Calu3 (cell line): Measurements from ENCODE around the gene FBXO39. TPM values are rescaled to one million over a fixed set of nuclear protein-coding genes. Genes with fewer than 3 reads are reported as not detected.
"Not testable (repeated sequence)": the region's sequence is repeated elsewhere in the genome, so short reads cannot be mapped to it uniquely, and the experiment has no call there.

Experiments
- Bru-seq: library from RNA; stranded (reverse); fragments of 400-500 nt; gene quantifications from one replicate; lab custom pipeline; 2021; lab: Mats Ljungman, UMichigan
- BruChase-seq, 2 experiments: library from RNA; stranded (reverse); fragments of 400-500 nt; gene quantifications; one replicate each; lab custom pipeline; 2021; lab: Mats Ljungman, UMichigan
- BruUV-seq: library from RNA; stranded (reverse); fragments of 400-500 nt; replicated peaks from 2 replicates; lab custom pipeline; 2021; lab: Mats Ljungman, UMichigan
- CTCF ChIA-PET: fragments of 300-600 bp; sonication (Branson Sonifier 250); formaldehyde crosslinking; loops from one replicate; lab custom pipeline; 2022; ENCODE audit warnings: antibody characterized with exemption; lab: Charles Lee
- DNase-seq: peaks from one replicate; pipeline ENCODE4 v3.0.0; 2022
- H3K27ac Mint-ChIP-seq: one replicate; pipeline ENCODE4 v1.8.0; 2022; ENCODE audit warnings: mixed read lengths; ENCODE audit not compliant: unreplicated experiment
- H3K27me3 Mint-ChIP-seq: one replicate; pipeline ENCODE4 v1.8.0; 2022; ENCODE audit warnings: mixed read lengths; ENCODE audit not compliant: unreplicated experiment
- H3K36me3 Mint-ChIP-seq: one replicate; pipeline ENCODE4 v1.8.0; 2022; ENCODE audit warnings: mild to moderate bottlenecking, moderate library complexity, mixed read lengths; ENCODE audit not compliant: insufficient read depth, unreplicated experiment
- H3K4me1 Mint-ChIP-seq: one replicate; pipeline ENCODE4 v1.8.0; 2022; ENCODE audit warnings: mild to moderate bottlenecking, low read depth, mixed read lengths; ENCODE audit not compliant: unreplicated experiment
- H3K4me3 Mint-ChIP-seq: one replicate; pipeline ENCODE4 v1.8.0; 2022; ENCODE audit warnings: mild to moderate bottlenecking, low read depth, moderate library complexity, mixed read lengths; ENCODE audit not compliant: unreplicated experiment
- H3K9me3 Mint-ChIP-seq: one replicate; pipeline ENCODE4 v1.8.0; 2022; ENCODE audit warnings: low read depth, mixed read lengths; ENCODE audit not compliant: unreplicated experiment
- intact Hi-C: fragments of 100-400 bp; cut with micrococcal nuclease; formaldehyde crosslinking; loops from one replicate; pipeline ENCODE4 v1.10.0; 2022; ENCODE audit not compliant: unreplicated experiment
- long read RNA-seq: library from polyadenylated mRNA; stranded (forward); transcript quantifications from one replicate; pipeline ENCODE4 v2.0.0, GENCODE V29; 2022
- total RNA-seq: library from RNA; stranded (reverse); gene quantifications from 2 replicates; pipeline ENCODE4 v1.2.3, GENCODE V29; 2022
- TF ChIP-seq, protein P1 (sequence below): fragments of 200-600 bp; IDR thresholded peaks from one replicate; pipeline ENCODE4 v1.8.0; 2022; ENCODE audit warnings: antibody characterized with exemption; ENCODE audit not compliant: unreplicated experiment

Gene FBXO39
- total RNA-seq (0.59 and 1.5 TPM in 2 replicates), Bru-seq, nascent RNA (percentile 50 among the genes with signal in this experiment), BruChase-seq, experiment 1, labeled RNA remaining after a 6-hour chase (percentile 48 among the genes with signal in this experiment), BruChase-seq, experiment 2, labeled RNA remaining after a 2-hour chase (percentile 41 among the genes with signal in this experiment)
- long read RNA-seq, result 0 reads

DNA sequence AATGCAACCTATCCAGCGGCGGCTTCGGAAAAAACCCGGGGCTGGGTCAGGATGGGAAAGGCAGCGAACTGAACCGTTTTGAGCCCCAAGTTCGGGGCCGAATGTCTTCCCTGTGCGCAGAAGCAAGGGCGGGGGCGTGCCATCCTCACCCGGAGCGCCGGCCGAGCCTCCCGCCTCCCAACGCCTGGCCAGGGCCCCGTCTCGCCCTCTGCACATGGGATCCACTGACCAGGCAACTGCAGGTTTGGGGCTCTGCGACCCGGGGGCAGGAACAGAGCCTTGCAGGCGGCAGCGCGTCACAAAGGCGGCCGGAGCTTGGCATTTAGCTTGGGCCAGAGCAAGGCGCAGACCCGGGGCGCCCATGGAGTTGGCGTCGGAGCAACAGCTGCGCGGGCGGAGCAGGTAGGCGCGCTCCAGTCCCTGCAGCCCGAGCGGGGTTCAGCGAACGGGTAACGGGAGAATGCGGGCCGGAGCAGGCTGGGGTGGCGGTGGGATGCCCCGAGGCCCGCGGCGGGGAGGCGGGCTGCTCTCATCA is at the start of gene FBXO39:
Gene FBXO39, plus strand, starts transcription at position 345 of the 535 bp plus-strand sequence. CDS start 3,654 bp downstream, outside the sequence.
- H3K36me3 Mint-ChIP-seq, result no peaks in the 10 kb centered on the region
- no peaks in the 10 kb centered on the region for H3K9me3 Mint-ChIP-seq

DNA sequence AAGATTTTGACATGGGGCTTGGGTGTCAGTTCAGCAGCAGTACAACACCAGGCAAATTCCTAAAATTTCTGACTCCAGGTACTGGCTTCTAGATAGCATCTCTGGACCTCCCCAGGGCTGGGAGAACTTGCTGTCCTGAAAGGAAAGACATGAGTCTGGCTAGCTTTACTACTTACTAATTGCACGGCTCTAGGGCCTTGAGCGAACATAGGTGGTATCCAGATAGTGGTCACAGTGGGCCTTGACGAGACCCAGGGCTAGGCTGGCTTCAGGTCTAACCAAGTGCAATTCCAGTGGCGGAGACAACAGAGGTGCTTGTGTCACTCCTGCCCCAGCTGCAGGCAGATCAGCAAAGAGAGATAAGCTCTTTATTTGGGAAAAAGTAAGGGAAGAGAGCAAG is 46.5 kb upstream of the FBXO39 start:
- H3K4me1 Mint-ChIP-seq, result no peaks in the 10 kb centered on the region
- H3K27me3 Mint-ChIP-seq, result peaks cover 24% of the 10 kb centered on the region
- TF ChIP-seq, protein P1, sequence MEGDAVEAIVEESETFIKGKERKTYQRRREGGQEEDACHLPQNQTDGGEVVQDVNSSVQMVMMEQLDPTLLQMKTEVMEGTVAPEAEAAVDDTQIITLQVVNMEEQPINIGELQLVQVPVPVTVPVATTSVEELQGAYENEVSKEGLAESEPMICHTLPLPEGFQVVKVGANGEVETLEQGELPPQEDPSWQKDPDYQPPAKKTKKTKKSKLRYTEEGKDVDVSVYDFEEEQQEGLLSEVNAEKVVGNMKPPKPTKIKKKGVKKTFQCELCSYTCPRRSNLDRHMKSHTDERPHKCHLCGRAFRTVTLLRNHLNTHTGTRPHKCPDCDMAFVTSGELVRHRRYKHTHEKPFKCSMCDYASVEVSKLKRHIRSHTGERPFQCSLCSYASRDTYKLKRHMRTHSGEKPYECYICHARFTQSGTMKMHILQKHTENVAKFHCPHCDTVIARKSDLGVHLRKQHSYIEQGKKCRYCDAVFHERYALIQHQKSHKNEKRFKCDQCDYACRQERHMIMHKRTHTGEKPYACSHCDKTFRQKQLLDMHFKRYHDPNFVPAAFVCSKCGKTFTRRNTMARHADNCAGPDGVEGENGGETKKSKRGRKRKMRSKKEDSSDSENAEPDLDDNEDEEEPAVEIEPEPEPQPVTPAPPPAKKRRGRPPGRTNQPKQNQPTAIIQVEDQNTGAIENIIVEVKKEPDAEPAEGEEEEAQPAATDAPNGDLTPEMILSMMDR, result no peak
- CTCF ChIA-PET, result no interaction called here
- no TSS peak for BruUV-seq
- H3K4me3 Mint-ChIP-seq, result no peak overlapping the region
- intact Hi-C loops, result no loop called here
- no peak for DNase-seq
- no peaks in the 10 kb centered on the region for H3K9me3 Mint-ChIP-seq
- H3K36me3 Mint-ChIP-seq, result no peaks in the 10 kb centered on the region
- H3K27ac Mint-ChIP-seq, result no peak overlapping the region

More for the DNA sequence above, at the start of gene FBXO39:
- no peak for DNase-seq
- TF ChIP-seq, protein P1, result no peak
- CTCF ChIA-PET, result no interaction called here
- intact Hi-C loops, result no loop called here
- Mint-ChIP-seq H3K4me1 (no peaks in the 10 kb centered on the region), H3K27ac (no peak within 1 kb of the TSS), H3K4me3 (no peak within 1 kb of the TSS), H3K27me3 (peaks cover 45% of the 10 kb centered on the region)
- no TSS peak for BruUV-seq

DNA sequence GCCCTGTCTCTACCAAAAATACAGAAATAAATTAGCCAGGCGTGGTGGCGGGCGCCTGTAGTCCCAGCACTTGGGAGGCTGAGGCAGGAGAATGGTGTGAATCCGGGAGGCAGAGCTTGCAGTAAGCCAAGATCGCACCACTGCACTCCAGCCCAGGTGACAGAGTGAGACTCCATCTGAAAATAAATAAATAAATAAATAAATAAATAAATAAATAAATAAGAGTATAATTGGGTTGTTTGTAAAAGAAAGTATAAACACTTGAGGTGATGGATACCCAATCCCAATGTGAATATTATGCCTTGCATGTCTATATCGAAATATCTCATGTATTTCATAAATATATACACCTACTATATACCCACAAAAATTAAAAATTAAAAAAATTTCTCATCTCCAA is 29.4 kb upstream of the FBXO39 start:
- intact Hi-C loops, H3K36me3 Mint-ChIP-seq, CTCF ChIA-PET, H3K9me3 Mint-ChIP-seq, H3K4me1 Mint-ChIP-seq, DNase-seq, BruUV-seq, H3K4me3 Mint-ChIP-seq, H3K27ac Mint-ChIP-seq: not testable (repeated sequence)
- peaks cover 14% of the 10 kb centered on the region for H3K27me3 Mint-ChIP-seq

DNA sequence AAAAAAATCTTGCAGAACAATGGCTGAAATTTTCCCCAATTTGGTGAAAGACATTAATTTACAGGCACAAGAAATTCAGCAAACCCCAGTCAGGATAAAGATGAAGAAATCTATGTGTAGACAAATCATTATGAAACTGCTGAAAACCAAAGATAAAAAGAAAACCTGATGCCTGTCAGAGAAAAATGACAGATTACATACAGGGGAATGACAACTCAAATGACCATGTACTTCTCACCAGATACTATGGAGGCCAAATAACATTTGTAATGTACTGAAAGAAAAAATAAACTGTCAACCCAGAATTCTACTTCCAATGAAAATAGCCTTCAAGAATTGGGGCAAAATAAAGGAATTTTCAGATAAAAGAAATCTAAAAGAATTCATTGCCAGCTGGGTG is 27.4 kb upstream of the FBXO39 start:
- H3K27ac Mint-ChIP-seq, result no peak overlapping the region
- DNase-seq, result no peak
- no peaks in the 10 kb centered on the region for H3K36me3 Mint-ChIP-seq
- CTCF ChIA-PET, result no interaction called here
- TF ChIP-seq, protein P1, result no peak
- H3K27me3 Mint-ChIP-seq, result peaks cover 10% of the 10 kb centered on the region
- no peaks in the 10 kb centered on the region for H3K9me3 Mint-ChIP-seq
- BruUV-seq, result no TSS peak
- H3K4me1 Mint-ChIP-seq, result peaks cover 16% of the 10 kb centered on the region
- H3K4me3 Mint-ChIP-seq, result no peak overlapping the region
- intact Hi-C loops, result no loop called here

DNA sequence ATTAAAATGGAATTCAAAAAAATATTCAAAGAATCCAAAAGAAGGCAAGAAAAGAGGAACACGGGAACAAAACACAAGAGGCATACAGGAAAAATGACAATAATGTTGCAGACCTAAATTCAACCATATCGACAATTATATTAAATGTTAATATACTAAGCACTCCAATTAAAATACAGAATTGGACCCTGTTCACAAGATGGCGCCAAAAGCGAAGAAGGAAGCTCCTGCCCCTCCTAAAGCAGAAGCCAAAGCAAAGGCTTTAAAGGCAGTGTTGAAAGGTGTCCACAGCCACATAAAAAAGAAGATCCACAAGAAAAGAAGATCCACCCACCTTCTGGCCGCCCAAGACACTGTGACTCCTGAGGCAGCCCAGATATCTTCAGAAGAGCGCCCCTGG is 26.5 kb upstream of the FBXO39 start:
- Mint-ChIP-seq H3K27me3 (peaks cover 10% of the 10 kb centered on the region), H3K9me3 (no peaks in the 10 kb centered on the region), H3K4me3 (no peak overlapping the region), H3K4me1 (peaks cover 16% of the 10 kb centered on the region), H3K27ac (no peak overlapping the region), H3K36me3 (no peaks in the 10 kb centered on the region)
- BruUV-seq, result no TSS peak
- CTCF ChIA-PET, result no interaction called here
- intact Hi-C loops, result no loop called here
- TF ChIP-seq, protein P1, result no peak
- DNase-seq, result no peak
